Fibroblast of gingiva (primary cell): ENCODE measurements around the gene GLRA1.
A peak's percentile ranks its signal among the peaks of the same experiment; 100 is the strongest.
"Not testable (repeated sequence)": the region's sequence is repeated elsewhere in the genome, so short reads cannot be mapped to it uniquely, and the experiment has no call there.

Experiments
- DNase-seq: peaks from one replicate; pipeline ENCODE4 v3.0.0-alpha.2; 2011; ENCODE audit warnings: low read depth

The GLRA1 gene

GRCh38 chr5:151812757-151813309 is 111.8 kb downstream of the GLRA1 start:
- DNase-seq, result no peak

- peak; percentile 69 for DNase-seq
These were observed 112.9 kb downstream of the GLRA1 start for GRCh38 chr5:151811593-151812321.

- DNase-seq, result no peak
These were observed 113.8 kb downstream of the GLRA1 start for GRCh38 chr5:151810897-151811296.

GRCh38 chr5:151810449-151810848 is 114.2 kb downstream of the GLRA1 start:
- no peak for DNase-seq

GRCh38 chr5:151808451-151809169 is 116.0 kb downstream of the GLRA1 start:
- DNase-seq, result peak; percentile 42

GRCh38 chr5:151805414-151806223 is 119.0 kb downstream of the GLRA1 start:
- DNase-seq, result peak; percentile 78

- DNase-seq, result no peak
These were observed 124.1 kb downstream of the GLRA1 start for GRCh38 chr5:151800532-151800931.

GRCh38 chr5:151799407-151799806 is 125.2 kb downstream of the GLRA1 start:
- DNase-seq, result no peak

GRCh38 chr5:151798674-151799073 is 126.0 kb downstream of the GLRA1 start:
- DNase-seq, result no peak

- no peak for DNase-seq
These were observed 129.2 kb downstream of the GLRA1 start for GRCh38 chr5:151795426-151795825.

GRCh38 chr5:151793358-151793757 is 131.3 kb downstream of the GLRA1 start:
- no peak for DNase-seq

- DNase-seq, result no peak
These were observed 136.8 kb downstream of the GLRA1 start for GRCh38 chr5:151787817-151788216.

- no peak for DNase-seq
These were observed 138.2 kb downstream of the GLRA1 start for GRCh38 chr5:151786468-151786867.

- DNase-seq, result no peak
These were observed 140.5 kb downstream of the GLRA1 start for GRCh38 chr5:151784141-151784540.

GRCh38 chr5:151783664-151784063 is 141.0 kb downstream of the GLRA1 start:
- not testable (repeated sequence) for DNase-seq

GRCh38 chr5:151781201-151781600 is 143.4 kb downstream of the GLRA1 start:
- no peak for DNase-seq

- DNase-seq, result no peak
These were observed 144.3 kb downstream of the GLRA1 start for GRCh38 chr5:151780348-151780747.

GRCh38 chr5:151779531-151780125 is 145.0 kb downstream of the GLRA1 start:
- DNase-seq, result no peak

- DNase-seq, result no peak
These were observed 149.5 kb downstream of the GLRA1 start for GRCh38 chr5:151775025-151775606.

GRCh38 chr5:151773951-151774350 is 150.7 kb downstream of the GLRA1 start:
- DNase-seq, result no peak

- no peak for DNase-seq
These were observed 151.6 kb downstream of the GLRA1 start for GRCh38 chr5:151772846-151773561.
